ENCODE results near the gene STXBP6.

The STXBP6 gene

GRCh38 chr14:24831677-24832076 is 218.3 kb downstream of the STXBP6 start:
- Mint-ChIP-seq H3K36me3 (no peaks in the 10 kb centered on the region), H3K9me3 (no peaks in the 10 kb centered on the region), H3K4me3 (no peak overlapping the region), H3K27ac (no peak overlapping the region), H3K4me1 (no peaks in the 10 kb centered on the region)
- DNase-seq (ENCODE audit: low spot score in 2 of 2) (no peak), ATAC-seq (no peak)

GRCh38 chr14:24829862-24830261 is 220.1 kb downstream of the STXBP6 start:
- no peak overlapping the region for H3K4me3 Mint-ChIP-seq
- no peaks in the 10 kb centered on the region for H3K36me3 Mint-ChIP-seq
- H3K4me1 Mint-ChIP-seq: no peaks in the 10 kb centered on the region
- no peaks in the 10 kb centered on the region for H3K9me3 Mint-ChIP-seq
- no peak overlapping the region for H3K27ac Mint-ChIP-seq
- no peak for ATAC-seq
- DNase-seq (ENCODE audit: low spot score in 2 of 2): no peak

GRCh38 chr14:24828486-24828885 is 221.5 kb downstream of the STXBP6 start:
- Mint-ChIP-seq H3K4me1 (no peaks in the 10 kb centered on the region), H3K36me3 (no peaks in the 10 kb centered on the region), H3K4me3 (no peak overlapping the region), H3K27ac (no peak overlapping the region), H3K9me3 (no peaks in the 10 kb centered on the region)
- DNase-seq (ENCODE audit: low spot score in 2 of 2): no peak
- ATAC-seq: no peak

GRCh38 chr14:24826390-24826789 is 223.6 kb downstream of the STXBP6 start:
- Mint-ChIP-seq H3K9me3 (no peaks in the 10 kb centered on the region), H3K27ac (no peak overlapping the region), H3K4me1 (no peaks in the 10 kb centered on the region), H3K4me3 (no peak overlapping the region), H3K36me3 (no peaks in the 10 kb centered on the region)
- no peak for ATAC-seq
- no peak for DNase-seq (ENCODE audit: low spot score in 2 of 2)

GRCh38 chr14:24820616-24821015 is 229.3 kb downstream of the STXBP6 start:
- DNase-seq (ENCODE audit: low spot score in 2 of 2): no peak
- Mint-ChIP-seq H3K36me3 (no peaks in the 10 kb centered on the region), H3K4me3 (no peak overlapping the region), H3K9me3 (no peaks in the 10 kb centered on the region), H3K4me1 (no peaks in the 10 kb centered on the region), H3K27ac (no peak overlapping the region)
- no peak for ATAC-seq

- Mint-ChIP-seq H3K4me1 (no peaks in the 10 kb centered on the region), H3K36me3 (no peaks in the 10 kb centered on the region), H3K4me3 (no peak overlapping the region), H3K9me3 (no peaks in the 10 kb centered on the region), H3K27ac (no peak overlapping the region)
- ATAC-seq: no peak
- no peak for DNase-seq (ENCODE audit: low spot score in 2 of 2)
Measured at GRCh38 chr14:24818823-24819341, 231.1 kb downstream of the STXBP6 start.

- H3K36me3 Mint-ChIP-seq: no peaks in the 10 kb centered on the region
- DNase-seq (ENCODE audit: low spot score in 2 of 2) (no peak), ATAC-seq (peak; percentile 44)
- H3K4me1 Mint-ChIP-seq: no peaks in the 10 kb centered on the region
- H3K4me3 Mint-ChIP-seq: no peak overlapping the region
- H3K9me3 Mint-ChIP-seq: no peaks in the 10 kb centered on the region
- no peak overlapping the region for H3K27ac Mint-ChIP-seq
Measured at GRCh38 chr14:24818058-24818822, 231.7 kb downstream of the STXBP6 start.

GRCh38 chr14:24817212-24818057 is 232.5 kb downstream of the STXBP6 start:
- no peaks in the 10 kb centered on the region for H3K9me3 Mint-ChIP-seq
- H3K36me3 Mint-ChIP-seq: no peaks in the 10 kb centered on the region
- DNase-seq (ENCODE audit: low spot score in 2 of 2): no peak
- no peak overlapping the region for H3K27ac Mint-ChIP-seq
- H3K4me1 Mint-ChIP-seq: no peaks in the 10 kb centered on the region
- H3K4me3 Mint-ChIP-seq: no peak overlapping the region
- ATAC-seq: no peak

GRCh38 chr14:24816929-24817211 is 233.1 kb downstream of the STXBP6 start:
- Mint-ChIP-seq H3K9me3 (no peaks in the 10 kb centered on the region), H3K36me3 (no peaks in the 10 kb centered on the region), H3K4me1 (no peaks in the 10 kb centered on the region), H3K27ac (no peak overlapping the region), H3K4me3 (no peak overlapping the region)
- no peak for ATAC-seq
- DNase-seq (ENCODE audit: low spot score in 2 of 2): no peak

- no peak for ATAC-seq
- no peak overlapping the region for H3K27ac Mint-ChIP-seq
- no peaks in the 10 kb centered on the region for H3K4me1 Mint-ChIP-seq
- no peaks in the 10 kb centered on the region for H3K36me3 Mint-ChIP-seq
- DNase-seq (ENCODE audit: low spot score in 2 of 2): no peak
- no peaks in the 10 kb centered on the region for H3K9me3 Mint-ChIP-seq
- no peak overlapping the region for H3K4me3 Mint-ChIP-seq
Measured at GRCh38 chr14:24816011-24816928, 233.7 kb downstream of the STXBP6 start.

- DNase-seq (ENCODE audit: low spot score in 2 of 2) (no peak), ATAC-seq (no peak)
- no peak overlapping the region for H3K27ac Mint-ChIP-seq
- H3K9me3 Mint-ChIP-seq: no peaks in the 10 kb centered on the region
- H3K4me1 Mint-ChIP-seq: no peaks in the 10 kb centered on the region
- H3K36me3 Mint-ChIP-seq: no peaks in the 10 kb centered on the region
- no peak overlapping the region for H3K4me3 Mint-ChIP-seq
Measured at GRCh38 chr14:24815543-24815942, 234.4 kb downstream of the STXBP6 start.

GRCh38 chr14:24814944-24815343 is 235.0 kb downstream of the STXBP6 start:
- Mint-ChIP-seq H3K4me1 (no peaks in the 10 kb centered on the region), H3K36me3 (no peaks in the 10 kb centered on the region), H3K27ac (no peak overlapping the region), H3K9me3 (no peaks in the 10 kb centered on the region), H3K4me3 (no peak overlapping the region)
- no peak for DNase-seq (ENCODE audit: low spot score in 2 of 2)
- no peak for ATAC-seq

- no peaks in the 10 kb centered on the region for H3K36me3 Mint-ChIP-seq
- DNase-seq (ENCODE audit: low spot score in 2 of 2) (no peak), ATAC-seq (no peak)
- no peak overlapping the region for H3K27ac Mint-ChIP-seq
- no peak overlapping the region for H3K4me3 Mint-ChIP-seq
- no peaks in the 10 kb centered on the region for H3K4me1 Mint-ChIP-seq
- no peaks in the 10 kb centered on the region for H3K9me3 Mint-ChIP-seq
Measured at GRCh38 chr14:24814346-24814745, 235.6 kb downstream of the STXBP6 start.

- ATAC-seq: no peak
- H3K4me3 Mint-ChIP-seq: no peak overlapping the region
- H3K4me1 Mint-ChIP-seq: no peaks in the 10 kb centered on the region
- no peaks in the 10 kb centered on the region for H3K36me3 Mint-ChIP-seq
- no peaks in the 10 kb centered on the region for H3K9me3 Mint-ChIP-seq
- H3K27ac Mint-ChIP-seq: no peak overlapping the region
- DNase-seq (ENCODE audit: low spot score in 2 of 2): no peak
Measured at GRCh38 chr14:24813819-24814259, 236.1 kb downstream of the STXBP6 start.

GRCh38 chr14:24813089-24813815 is 236.7 kb downstream of the STXBP6 start:
- DNase-seq (ENCODE audit: low spot score in 2 of 2) (no peak), ATAC-seq (no peak)
- Mint-ChIP-seq H3K9me3 (no peaks in the 10 kb centered on the region), H3K4me3 (no peak overlapping the region), H3K27ac (no peak overlapping the region), H3K36me3 (no peaks in the 10 kb centered on the region), H3K4me1 (no peaks in the 10 kb centered on the region)
